HG03280 (cell line): ENCODE results near the gene CD9.

Experiments used
- ATAC-seq: cut with Tn5 transposase; IDR thresholded peaks from one replicate; pipeline ENCODE4 v1.9.1; 2021; ENCODE audit warnings: mild to moderate bottlenecking, moderate library complexity; ENCODE audit not compliant: unreplicated experiment

The CD9 gene

DNA sequence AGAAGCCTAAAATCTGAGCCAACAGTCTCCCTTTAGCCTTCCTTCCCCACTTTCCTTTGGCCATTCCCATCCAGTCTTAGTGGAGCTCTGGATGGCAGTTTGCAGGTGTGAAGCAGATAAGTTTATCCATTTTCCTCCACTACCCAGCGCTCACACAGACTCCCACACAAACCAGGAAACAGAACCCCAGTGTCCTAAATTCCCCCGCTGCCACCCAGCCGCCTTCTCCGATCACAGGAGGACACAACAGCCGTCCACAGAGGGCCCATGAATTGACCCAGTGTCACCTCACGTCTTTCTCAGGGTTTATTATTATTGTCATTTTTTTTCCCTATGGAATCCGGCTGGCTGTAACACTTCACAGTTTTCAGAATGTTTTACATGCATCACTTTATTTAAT, 16.4 kb downstream of the CD9 start:
- no peak for ATAC-seq

DNA sequence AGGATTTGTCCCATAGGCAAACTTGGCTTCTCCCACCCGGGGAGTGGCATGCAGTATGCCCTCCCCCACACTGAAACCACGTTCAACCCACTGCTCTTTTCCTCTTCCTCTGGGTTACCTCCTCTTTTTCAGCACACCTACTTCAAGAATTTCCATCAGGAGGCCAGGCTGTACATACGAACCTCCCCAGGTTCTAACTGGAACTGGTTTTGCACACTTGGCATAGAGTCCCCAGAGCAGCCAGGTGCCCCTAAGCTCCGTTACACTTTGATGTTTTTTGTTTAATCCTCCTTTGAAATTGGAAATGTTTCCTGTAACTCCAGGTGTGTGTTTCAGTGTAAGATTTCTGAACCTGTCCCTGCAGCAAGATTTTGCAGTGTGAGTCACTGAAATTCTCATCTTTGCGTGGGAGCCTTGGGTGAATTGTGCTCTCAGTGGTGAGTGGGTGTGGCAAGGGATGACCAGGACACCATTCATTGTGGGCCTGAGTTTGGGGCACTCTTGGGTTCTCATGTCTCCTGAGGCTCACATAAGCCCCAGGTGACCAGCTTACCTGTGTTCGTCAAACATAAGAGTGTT, 18.2 kb downstream of the CD9 start:
- no peak for ATAC-seq

DNA sequence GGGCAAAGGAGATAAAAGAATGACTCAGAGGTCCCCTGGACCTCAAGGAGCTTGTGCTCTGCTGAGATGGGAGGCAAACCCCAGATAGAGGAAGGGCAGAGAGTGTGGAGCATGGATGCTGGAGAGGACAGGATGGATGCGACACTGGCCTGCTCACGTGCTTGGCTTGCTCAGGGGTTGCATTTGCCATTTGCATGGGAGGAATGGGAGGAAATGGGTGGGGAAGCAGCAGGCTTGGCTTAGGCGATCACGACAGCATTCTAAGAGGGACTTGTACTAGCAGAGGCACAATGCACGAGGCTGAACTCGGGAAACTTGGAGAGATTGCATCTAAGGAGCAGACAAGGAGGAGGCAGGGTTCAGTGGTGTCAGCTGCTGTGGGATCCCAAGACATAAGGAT, 19.8 kb downstream of the CD9 start:
- ATAC-seq: no peak

DNA sequence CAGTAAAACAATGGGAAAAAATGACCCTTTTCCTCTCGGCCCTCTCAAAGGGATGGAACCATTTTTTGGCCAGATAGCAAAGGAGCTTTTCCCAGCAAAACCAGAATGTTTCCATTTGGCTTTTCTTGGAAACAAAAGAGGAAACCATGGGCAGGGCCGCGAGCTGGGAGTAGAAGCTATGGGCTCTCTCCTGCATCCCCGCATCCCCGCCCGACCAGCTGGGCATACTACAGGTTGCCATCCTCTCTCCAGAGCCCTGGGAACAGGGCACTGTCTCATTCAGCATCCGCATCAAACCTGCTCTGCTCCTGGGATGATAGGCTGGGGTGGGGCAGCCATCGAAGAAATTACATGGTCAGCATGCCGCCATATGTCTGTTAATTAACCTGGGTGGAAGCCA, 20.9 kb downstream of the CD9 start:
- no peak for ATAC-seq

GRCh38 chr12:6222078-6222654, 22.0 kb downstream of the CD9 start:
- ATAC-seq: no peak

- ATAC-seq: no peak
Measured at GRCh38 chr12:6223545-6223944, 23.3 kb downstream of the CD9 start.

- no peak for ATAC-seq
Measured at GRCh38 chr12:6224550-6224949, 24.4 kb downstream of the CD9 start.

GRCh38 chr12:6225630-6226001, 25.4 kb downstream of the CD9 start:
- ATAC-seq: no peak

- no peak for ATAC-seq
Measured at GRCh38 chr12:6226002-6226678, 25.9 kb downstream of the CD9 start.

GRCh38 chr12:6226679-6227051, 26.5 kb downstream of the CD9 start:
- ATAC-seq: no peak

GRCh38 chr12:6228535-6229223, 28.5 kb downstream of the CD9 start:
- ATAC-seq: no peak

DNA sequence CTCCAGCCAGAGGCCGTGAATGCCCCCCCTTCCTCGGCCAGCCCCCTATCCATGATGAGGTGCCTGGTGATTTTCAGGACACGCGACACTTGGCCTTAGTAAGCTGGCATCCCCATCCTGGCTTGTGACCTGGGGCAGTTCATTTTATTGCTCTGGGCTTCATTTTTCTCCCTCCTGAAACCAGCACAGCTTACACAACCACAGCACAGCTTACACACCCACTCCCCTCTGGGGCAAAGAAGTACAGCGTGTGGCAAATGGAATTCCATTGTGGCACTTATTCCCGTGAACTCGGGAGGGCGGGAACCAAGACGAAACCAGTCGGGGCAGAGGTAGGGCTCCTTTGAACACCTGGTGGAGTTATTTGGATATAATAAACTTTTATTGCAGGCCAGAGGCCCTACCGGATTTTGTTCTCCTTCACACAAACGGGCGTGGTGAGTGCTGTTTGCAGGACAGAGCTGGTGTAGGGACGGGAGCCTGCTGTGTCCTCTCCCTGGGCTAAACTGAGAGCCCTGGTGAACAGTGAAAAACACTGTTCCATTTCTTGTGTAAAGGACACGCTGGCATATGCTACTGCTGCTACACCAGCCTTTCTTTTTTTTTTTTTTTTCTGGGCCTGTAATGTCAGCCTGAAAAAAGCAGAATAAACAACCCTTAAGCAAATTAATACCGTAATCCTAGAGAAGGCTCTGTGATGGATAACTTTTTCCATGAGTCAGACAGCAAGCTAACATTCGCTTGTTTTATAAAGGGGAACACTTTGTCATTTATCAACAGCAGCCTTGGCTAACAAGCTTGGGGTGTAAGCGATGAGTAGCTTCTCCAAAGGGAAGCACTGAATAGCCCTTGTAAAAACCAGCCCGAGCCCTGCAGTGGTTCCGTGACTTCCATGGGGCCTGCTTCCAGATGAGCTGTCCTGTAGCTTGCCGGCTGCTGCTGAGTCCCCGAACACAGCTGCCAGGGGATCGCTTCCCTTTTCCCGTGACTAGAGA, 29.3 kb downstream of the CD9 start:
- no peak for ATAC-seq

- ATAC-seq: no peak
Measured at GRCh38 chr12:6230321-6231110, 30.3 kb downstream of the CD9 start.

DNA sequence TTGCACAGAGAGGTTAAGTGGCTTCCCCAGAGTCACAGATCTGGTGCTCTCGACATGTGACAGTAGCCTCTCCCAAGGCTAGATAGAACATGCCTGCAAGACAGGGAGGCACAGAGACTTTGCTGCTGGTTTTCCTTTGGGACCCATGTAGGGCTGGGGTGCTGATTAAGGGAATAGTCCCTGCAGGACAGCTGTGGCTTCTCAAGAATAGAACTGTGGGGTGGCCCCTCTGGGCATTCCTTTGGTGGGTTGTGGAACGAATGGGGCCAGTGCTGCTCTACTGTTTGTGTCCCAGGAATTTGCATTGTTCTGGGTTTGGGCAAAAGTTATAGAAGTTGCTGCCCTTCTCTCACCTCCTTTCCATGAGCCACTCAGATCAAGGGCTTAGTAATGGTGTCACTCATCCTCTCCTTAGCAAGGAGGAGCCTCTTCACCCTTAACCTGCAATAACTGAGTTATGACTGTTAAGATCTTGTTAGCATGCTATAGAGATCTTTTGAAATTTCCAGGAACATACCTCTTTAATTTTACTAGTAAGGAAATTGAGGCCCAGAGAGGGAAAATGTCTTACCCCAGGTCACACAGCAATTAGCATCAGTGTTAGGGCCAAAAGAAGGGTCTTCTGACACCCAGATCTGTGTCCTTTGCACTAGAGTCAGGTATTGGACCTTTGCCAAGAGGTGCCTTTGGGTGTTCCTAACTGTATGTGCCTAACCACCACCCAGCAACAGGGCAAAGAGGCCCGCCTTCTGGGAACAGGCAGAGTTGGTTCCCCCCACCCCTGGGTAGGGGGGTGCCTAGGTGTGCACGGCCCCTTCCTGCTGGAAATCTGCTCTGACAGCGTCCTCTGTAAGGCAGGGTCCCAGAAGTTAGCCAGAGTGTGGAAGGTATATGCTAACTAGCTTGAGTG, 31.4 kb downstream of the CD9 start:
- no peak for ATAC-seq

- no peak for ATAC-seq
Measured at GRCh38 chr12:6233121-6233971, 33.1 kb downstream of the CD9 start.

- ATAC-seq: no peak
Measured at GRCh38 chr12:6234214-6234613, 34.0 kb downstream of the CD9 start.

DNA sequence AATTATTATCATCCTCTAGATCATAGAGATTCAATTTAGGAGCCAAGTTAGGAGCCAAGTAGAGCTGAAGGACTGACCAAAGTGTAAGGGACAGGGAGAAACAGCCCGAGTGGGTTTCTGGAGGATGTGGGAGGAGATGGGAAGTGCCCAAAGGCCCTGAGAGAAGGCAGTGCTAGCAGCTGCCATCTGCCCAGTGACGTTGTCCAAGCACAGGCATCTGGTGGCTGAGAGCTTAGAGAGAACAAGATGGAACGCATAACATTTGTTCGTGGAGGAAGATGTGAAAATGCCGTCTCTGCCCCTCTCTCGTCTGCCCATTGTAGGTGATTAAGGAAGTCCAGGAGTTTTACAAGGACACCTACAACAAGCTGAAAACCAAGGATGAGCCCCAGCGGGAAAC, 34.7 kb downstream of the CD9 start:
- ATAC-seq: no peak

DNA sequence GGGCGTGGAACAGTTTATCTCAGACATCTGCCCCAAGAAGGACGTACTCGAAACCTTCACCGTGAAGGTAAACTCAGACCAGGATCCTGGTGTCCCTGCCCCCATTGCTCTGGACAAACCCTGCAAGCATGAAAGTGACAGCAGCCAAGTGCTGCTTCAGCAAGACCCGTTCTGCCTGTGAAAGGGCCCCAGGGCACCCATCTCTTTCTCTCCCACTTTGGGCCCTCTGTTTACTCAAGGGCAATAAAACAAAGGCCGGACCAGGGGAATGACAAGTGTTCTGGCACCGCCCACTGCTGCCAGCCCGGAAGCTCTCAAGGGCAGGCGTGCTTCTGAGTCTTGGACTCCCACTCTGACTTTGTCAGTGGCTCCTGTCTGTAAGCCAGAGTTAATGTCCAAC, 35.3 kb downstream of the CD9 start:
- ATAC-seq: no peak
